H9 (cell line): ENCODE results near the gene USP7. TPM values are rescaled to one million over a fixed set of nuclear protein-coding genes. Genes with fewer than 3 reads are reported as not detected.

ENCODE experiments used
- DNase-seq: peaks from one replicate; pipeline ENCODE4 v3.0.0-alpha.2; 2017
- H2AFZ ChIP-seq: one replicate; pipeline ENCODE4 v1.6.1; 2013; ENCODE audit warnings: mild to moderate bottlenecking, low read length, control low read depth, moderate library complexity
- H2AK5ac ChIP-seq: 2 replicates; pipeline ENCODE4 v1.6.1; 2013; ENCODE audit warnings: low read length, control low read depth, mixed read lengths; ENCODE audit not compliant: insufficient read length
- H2BK120ac ChIP-seq: one replicate; pipeline ENCODE4 v1.6.1; 2013; ENCODE audit warnings: low read depth, mild to moderate bottlenecking, low read length, control low read depth, inconsistent platforms; ENCODE audit not compliant: poor library complexity, severe bottlenecking
- H2BK12ac ChIP-seq: 2 replicates; pipeline ENCODE4 v1.6.1; 2013; ENCODE audit warnings: low read length, control low read depth, mixed read lengths, low read depth; ENCODE audit not compliant: insufficient read length
- H2BK15ac ChIP-seq: 2 replicates; pipeline ENCODE4 v1.6.1; 2013; ENCODE audit warnings: low read depth, low read length, control low read depth
- H2BK20ac ChIP-seq: one replicate; pipeline ENCODE4 v1.6.1; 2013; ENCODE audit warnings: low read depth, mild to moderate bottlenecking, low read length, control low read depth, inconsistent platforms; ENCODE audit not compliant: poor library complexity, severe bottlenecking
- H2BK5ac ChIP-seq: 2 replicates; pipeline ENCODE4 v1.6.1; 2013; ENCODE audit warnings: low read length, control low read depth, mixed read lengths; ENCODE audit not compliant: insufficient read length
- H3K14ac ChIP-seq: 2 replicates; pipeline ENCODE4 v1.6.1; 2013; ENCODE audit warnings: low read length, control low read depth; ENCODE audit not compliant: insufficient read depth
- H3K18ac ChIP-seq: 2 replicates; pipeline ENCODE4 v1.6.1; 2013; ENCODE audit warnings: low read depth, mild to moderate bottlenecking, mixed read lengths, low read length, control low read depth; ENCODE audit not compliant: insufficient read length
- H3K23ac ChIP-seq: 2 replicates; pipeline ENCODE4 v1.6.1; 2013; ENCODE audit warnings: low read length, control low read depth, mixed read lengths, low read depth; ENCODE audit not compliant: insufficient read length
- H3K23me2 ChIP-seq: 2 replicates; pipeline ENCODE4 v1.6.1; 2013; ENCODE audit warnings: low read depth, mild to moderate bottlenecking, mixed read lengths, low read length, control low read depth; ENCODE audit not compliant: insufficient read length, poor library complexity, severe bottlenecking
- H3K27ac ChIP-seq: 2 replicates; pipeline ENCODE4 v1.5.1; 2013; ENCODE audit warnings: low read length, control low read depth, mixed read lengths, low read depth; ENCODE audit not compliant: insufficient read length
- H3K27me3 ChIP-seq: 2 replicates; pipeline ENCODE4 v1.6.1; 2013; ENCODE audit warnings: low read length, control low read depth, inconsistent platforms; ENCODE audit not compliant: insufficient read depth
- H3K4ac ChIP-seq: 2 replicates; pipeline ENCODE4 v1.6.1; 2013; ENCODE audit warnings: low read depth, mild to moderate bottlenecking, control low read depth, inconsistent platforms, low read length, moderate library complexity
- H3K4me1 ChIP-seq: 2 replicates; pipeline ENCODE4 v1.6.1; 2013; ENCODE audit warnings: low read length, control low read depth, inconsistent platforms; ENCODE audit not compliant: insufficient read depth
- H3K4me2 ChIP-seq: 2 replicates; pipeline ENCODE4 v1.6.1; 2013; ENCODE audit warnings: low read length, control low read depth, mixed read lengths; ENCODE audit not compliant: insufficient read length, insufficient read depth
- H3K56ac ChIP-seq: 2 replicates; pipeline ENCODE4 v1.6.1; 2013; ENCODE audit warnings: low read depth, mild to moderate bottlenecking, mixed read lengths, low read length, control low read depth; ENCODE audit not compliant: insufficient read length
- H3K79me1 ChIP-seq: 2 replicates; pipeline ENCODE4 v1.6.1; 2013; ENCODE audit warnings: low read depth, mild to moderate bottlenecking, moderate library complexity, low read length, control low read depth, inconsistent platforms; ENCODE audit not compliant: insufficient read depth, poor library complexity, severe bottlenecking
- H3K79me2 ChIP-seq: 2 replicates; pipeline ENCODE4 v1.6.1; 2013; ENCODE audit warnings: low read length, control low read depth, inconsistent platforms; ENCODE audit not compliant: insufficient read depth
- H3K9ac ChIP-seq: 2 replicates; pipeline ENCODE4 v1.6.1; 2013; ENCODE audit warnings: low read length, control low read depth, mixed read lengths; ENCODE audit not compliant: insufficient read length; ENCODE audit errors: extremely low read depth
- H3K9me3 ChIP-seq: one replicate; pipeline ENCODE4 v1.6.1; 2013; ENCODE audit warnings: low read depth, low read length, inconsistent platforms; ENCODE audit not compliant: control insufficient read depth
- H3T11ph ChIP-seq: one replicate; pipeline ENCODE4 v1.6.1; 2013; ENCODE audit warnings: mild to moderate bottlenecking, low read length, control low read depth, inconsistent platforms
- H4K20me1 ChIP-seq: one replicate; pipeline ENCODE4 v1.6.1; 2013; ENCODE audit not compliant: control insufficient read depth, insufficient read length, insufficient read depth
- H4K5ac ChIP-seq: 2 replicates; pipeline ENCODE4 v1.6.1; 2013; ENCODE audit warnings: low read depth, mild to moderate bottlenecking, mixed read lengths, low read length, control low read depth; ENCODE audit not compliant: insufficient read length
- H4K8ac ChIP-seq: replicated peaks from 2 replicates; pipeline ENCODE4 v1.6.1; 2013; ENCODE audit warnings: low read length, control low read depth, mixed read lengths, low read depth; ENCODE audit not compliant: insufficient read length
- H4K91ac ChIP-seq: 2 replicates; pipeline ENCODE4 v1.6.1; 2013; ENCODE audit warnings: low read depth, mild to moderate bottlenecking, moderate library complexity, mixed read lengths, low read length, control low read depth; ENCODE audit not compliant: insufficient read length
- H3K27ac Mint-ChIP-seq, 3 experiments: 2 replicates in 2 of 3; 3 replicates in 1 of 3; pipeline ENCODE4 v1.8.0; 2020 to 2021; ENCODE audit warnings: mixed read lengths in 3 of 3, mild to moderate bottlenecking in 1 of 3, moderate library complexity in 1 of 3
- H3K27me3 Mint-ChIP-seq: 2 replicates; pipeline ENCODE4 v1.8.0; 2021; ENCODE audit warnings: low read depth, mild to moderate bottlenecking, moderate library complexity, mixed read lengths
- H3K36me3 Mint-ChIP-seq, 3 experiments: 2 replicates in 2 of 3; 3 replicates in 1 of 3; pipeline ENCODE4 v1.8.0; 2020 to 2021; ENCODE audit warnings: low read depth in 3 of 3, mixed read lengths in 3 of 3; ENCODE audit not compliant: insufficient read depth in 1 of 3
- H3K4me1 Mint-ChIP-seq, 2 experiments: 2 replicates each; pipeline ENCODE4 v1.8.0; 2020; ENCODE audit warnings: mixed read lengths in 2 of 2
- H3K4me3 Mint-ChIP-seq, 2 experiments: 2 replicates in 1 of 2; 3 replicates in 1 of 2; pipeline ENCODE4 v1.8.0; 2020 to 2021; ENCODE audit warnings: mild to moderate bottlenecking in 2 of 2, mixed read lengths in 2 of 2, moderate library complexity in 1 of 2
- H3K9me3 Mint-ChIP-seq, 2 experiments: 2 replicates in 1 of 2; 3 replicates in 1 of 2; pipeline ENCODE4 v1.8.0; 2020; ENCODE audit warnings: mild to moderate bottlenecking in 2 of 2, mixed read lengths in 2 of 2, moderate library complexity in 1 of 2
- CTCF ChIP-seq: fragments of 200-600 bp; sonication (generic); conservative IDR thresholded peaks from 3 replicates; pipeline ENCODE4 v1.8.0; 2021; ENCODE audit warnings: antibody characterized with exemption, mild to moderate bottlenecking
- WGBS: extraction: QIAGEN DNeasy Blood & Tissue Kit; methylation state at CpG from one replicate; pipeline ENCODE4 v1.1.7; 2013; ENCODE audit warnings: missing lambda C conversion rate, low lambda C conversion rate, mixed read lengths; ENCODE audit not compliant: insufficient read length; ENCODE audit errors: extremely low coverage; 5-methylcytosine and 5-hydroxymethylcytosine counted together
- total RNA-seq: library from RNA; stranded (reverse); gene quantifications from 2 replicates; pipeline ENCODE4 v1.2.1, GENCODE V29; 2021

USP7 gene
- total RNA-seq, 1 experiment from 2014 or later: 192 TPM

- no peak overlapping the region for H3K14ac ChIP-seq
- peaks cover 36 to 96% (median 71%) of the 10 kb centered on the region in 3 experiments for H3K36me3 Mint-ChIP-seq
- H2BK120ac ChIP-seq: no peak overlapping the region
- H3K79me1 ChIP-seq: no peaks in the 10 kb centered on the region
- no peak overlapping the region for H2BK20ac ChIP-seq
- no peak overlapping the region for H4K8ac ChIP-seq
- no peak overlapping the region for H3K4me2 ChIP-seq
- TF ChIP-seq CTCF: no peak
- no peak overlapping the region for H2BK15ac ChIP-seq
- no peak overlapping the region for H3K27ac ChIP-seq
- H3K4me1 Mint-ChIP-seq: peaks cover 27 to 31% of the 10 kb centered on the region in 2 experiments
- no peak overlapping the region for H4K91ac ChIP-seq
- no CpG with 5 or more reads among the region's 8 CpGs for WGBS
- H3K4me3 Mint-ChIP-seq: no peak overlapping the region; a peak in 1 of 5 replicates
- H4K20me1 ChIP-seq: peaks cover 6% of the 10 kb centered on the region
- H3K27me3 ChIP-seq: no peaks in the 10 kb centered on the region
- no peaks in the 10 kb centered on the region for H3K9me3 ChIP-seq
- H3K18ac ChIP-seq: no peak overlapping the region
- no peak overlapping the region for H3T11ph ChIP-seq
- no peak overlapping the region for H3K23ac ChIP-seq
- no peak overlapping the region for H2BK12ac ChIP-seq
- H2AFZ ChIP-seq: no peak overlapping the region
- no peaks in the 10 kb centered on the region for H3K23me2 ChIP-seq
- H3K4ac ChIP-seq: no peak overlapping the region
- no peak overlapping the region for H2BK5ac ChIP-seq
- H3K4me1 ChIP-seq: no peaks in the 10 kb centered on the region
- no peak overlapping the region for H4K5ac ChIP-seq
- DNase-seq: no peak
- H3K9ac ChIP-seq: no peak overlapping the region
- H3K56ac ChIP-seq: no peak overlapping the region
- H3K9me3 Mint-ChIP-seq: no peaks in the 10 kb centered on the region; a peak in 1 of 5 replicates
- H3K27ac Mint-ChIP-seq: peak overlapping the region; percentile 65 to 93 (median 90); a peak in 5 of 7 replicates
- no peaks in the 10 kb centered on the region for H3K79me2 ChIP-seq
- no peaks in the 10 kb centered on the region; the same call in 1 of the 2 replicates for H3K27me3 Mint-ChIP-seq
- no peak overlapping the region for H2AK5ac ChIP-seq
These were observed 111.8 kb downstream of the USP7 start for GRCh38 chr16:8851761-8852403.
